WTC11 (cell line): ENCODE measurements around the gene SPTB. TPM values are rescaled to one million over a fixed set of nuclear protein-coding genes. Genes with fewer than 3 reads are reported as not detected.
A peak's percentile ranks its signal among the peaks of the same experiment; 100 is the strongest.

Experiments used
- ATAC-seq: fragments of 200-7000 bp; cut with Tn5 transposase; 2 replicates; pipeline ENCODE4 v1.10.0; 2021; ENCODE audit warnings: mild to moderate bottlenecking, moderate library complexity
- CTCF ChIA-PET: fragments of 300-600 bp; sonication (Branson Sonifier 250); formaldehyde crosslinking; loops from one replicate; lab custom pipeline; 2021; ENCODE audit warnings: antibody characterized with exemption; lab: Charles Lee
- POLR2A ChIA-PET: fragments of 350-600 bp; sonication (Branson Sonifier 250); formaldehyde crosslinking; loops from one replicate; lab custom pipeline; 2021; ENCODE audit warnings: antibody characterized with exemption; lab: Charles Lee
- DNase-seq: peaks from one replicate; pipeline ENCODE4 v3.0.0; 2021; ENCODE audit warnings: low spot score
- H3K27ac Mint-ChIP-seq: 2 replicates; pipeline ENCODE4 v1.8.0; 2021; ENCODE audit warnings: mixed read lengths
- H3K27me3 Mint-ChIP-seq: 2 replicates; pipeline ENCODE4 v1.8.0; 2021; ENCODE audit warnings: low read depth, mild to moderate bottlenecking, moderate library complexity, mixed read lengths
- H3K36me3 Mint-ChIP-seq: 2 replicates; pipeline ENCODE4 v1.8.0; 2021; ENCODE audit warnings: mixed read lengths
- H3K4me1 Mint-ChIP-seq: 2 replicates; pipeline ENCODE4 v1.8.0; 2022; ENCODE audit warnings: mixed read lengths
- H3K4me3 Mint-ChIP-seq: 2 replicates; pipeline ENCODE4 v1.8.0; 2021; ENCODE audit warnings: mild to moderate bottlenecking, moderate library complexity, mixed read lengths
- H3K9me3 Mint-ChIP-seq: 2 replicates; pipeline ENCODE4 v1.8.0; 2021; ENCODE audit warnings: mixed read lengths
- AFF4 ChIP-seq: sonication (generic); formaldehyde crosslinking; IDR thresholded peaks from 2 replicates; pipeline ENCODE4 v1.8.1; 2023; ENCODE audit warnings: mild to moderate bottlenecking, missing genetic modification reagents, borderline replicate concordance
- ATF1 ChIP-seq: sonication (generic); formaldehyde crosslinking; IDR thresholded peaks from 2 replicates; pipeline ENCODE4 v1.8.1; 2023; ENCODE audit warnings: mild to moderate bottlenecking, moderate library complexity, missing genetic modification reagents
- ATF2 ChIP-seq: sonication (generic); formaldehyde crosslinking; IDR thresholded peaks from 2 replicates; pipeline ENCODE4 v1.8.1; 2022; ENCODE audit warnings: low read depth, missing genetic modification reagents, borderline replicate concordance
- ATF3 ChIP-seq: sonication (generic); formaldehyde crosslinking; conservative IDR thresholded peaks from 2 replicates; pipeline ENCODE4 v1.8.1; 2022; ENCODE audit warnings: mild to moderate bottlenecking, missing genetic modification reagents
- ELF4 ChIP-seq: sonication (generic); formaldehyde crosslinking; IDR thresholded peaks from 2 replicates; pipeline ENCODE4 v1.8.1; 2022; ENCODE audit warnings: low read depth, mild to moderate bottlenecking, moderate library complexity, missing genetic modification reagents
- ETV6 ChIP-seq: sonication (generic); formaldehyde crosslinking; IDR thresholded peaks from 2 replicates; pipeline ENCODE4 v1.8.1; 2022; ENCODE audit warnings: mild to moderate bottlenecking, missing genetic modification reagents
- FOXJ3 ChIP-seq: sonication (generic); formaldehyde crosslinking; IDR thresholded peaks from 2 replicates; pipeline ENCODE4 v1.9.0; 2021; ENCODE audit warnings: missing genetic modification reagents, mild to moderate bottlenecking, borderline replicate concordance
- FOXK1 ChIP-seq: sonication (generic); formaldehyde crosslinking; IDR thresholded peaks from 2 replicates; pipeline ENCODE4 v1.8.0; 2022; ENCODE audit warnings: mild to moderate bottlenecking, moderate library complexity, missing genetic modification reagents
- MAX ChIP-seq: sonication (generic); formaldehyde crosslinking; IDR thresholded peaks from 2 replicates; pipeline ENCODE4 v1.8.0; 2022; ENCODE audit warnings: mild to moderate bottlenecking, missing genetic modification reagents
- MLX ChIP-seq: sonication (generic); formaldehyde crosslinking; IDR thresholded peaks from 2 replicates; pipeline ENCODE4 v1.8.1; 2023; ENCODE audit warnings: mild to moderate bottlenecking, missing genetic modification reagents, moderate library complexity
- NFATC4 ChIP-seq: fragments of 250-450 bp; sonication (Bioruptor Pico); IDR thresholded peaks from 2 replicates; pipeline ENCODE4 v1.9.0; 2021; ENCODE audit warnings: mild to moderate bottlenecking
- NR2C2 ChIP-seq: sonication (generic); formaldehyde crosslinking; IDR thresholded peaks from 2 replicates; pipeline ENCODE4 v1.8.0; 2022; ENCODE audit warnings: mild to moderate bottlenecking, missing genetic modification reagents
- OVOL2 ChIP-seq: fragments of 250-450 bp; sonication (Bioruptor Pico); IDR thresholded peaks from 2 replicates; pipeline ENCODE4 v1.9.0; 2021; ENCODE audit warnings: mild to moderate bottlenecking, borderline replicate concordance
- RORB ChIP-seq: fragments of 250-450 bp; sonication (Bioruptor Pico); IDR thresholded peaks from 2 replicates; pipeline ENCODE4 v1.9.0; 2021; ENCODE audit warnings: mild to moderate bottlenecking
- TEAD4 ChIP-seq: sonication (generic); formaldehyde crosslinking; IDR thresholded peaks from 2 replicates; pipeline ENCODE4 v1.8.0; 2022; ENCODE audit warnings: mild to moderate bottlenecking, missing genetic modification reagents
- USF2 ChIP-seq: sonication (generic); formaldehyde crosslinking; IDR thresholded peaks from 2 replicates; pipeline ENCODE4 v1.8.1; 2023; ENCODE audit warnings: mild to moderate bottlenecking, missing genetic modification reagents, moderate library complexity
- ZNF121 ChIP-seq: sonication (generic); formaldehyde crosslinking; IDR thresholded peaks from 2 replicates; pipeline ENCODE4 v1.8.0; 2023; ENCODE audit warnings: missing genetic modification reagents
- ZNF138 ChIP-seq: sonication (generic); formaldehyde crosslinking; conservative IDR thresholded peaks from 2 replicates; pipeline ENCODE4 v1.8.1; 2022; ENCODE audit warnings: mild to moderate bottlenecking, moderate library complexity, missing genetic modification reagents
- ZNF232 ChIP-seq: sonication (generic); formaldehyde crosslinking; IDR thresholded peaks from 2 replicates; pipeline ENCODE4 v1.8.0; 2022; ENCODE audit warnings: mild to moderate bottlenecking, missing genetic modification reagents
- ZNF317 ChIP-seq: sonication (generic); formaldehyde crosslinking; IDR thresholded peaks from 2 replicates; pipeline ENCODE4 v1.8.1; 2023; ENCODE audit warnings: low read depth, mild to moderate bottlenecking, moderate library complexity, missing genetic modification reagents, borderline replicate concordance
- ZNF423 ChIP-seq: fragments of 250-450 bp; sonication (Bioruptor Pico); IDR thresholded peaks from 2 replicates; pipeline ENCODE4 v2.1.2; 2022; ENCODE audit warnings: mild to moderate bottlenecking, moderate library complexity
- total RNA-seq: library from RNA; stranded (reverse); gene quantifications from 3 replicates; pipeline ENCODE4 v1.2.3, GENCODE V29; 2021

The SPTB gene
- total RNA-seq, 1 experiment from 2014 or later = 3.2 TPM

GRCh38 chr14:64817631-64818030 is 62.1 kb downstream of the SPTB start:
- CTCF ChIA-PET = interaction anchor here (3.6 kb wide), 1 partner anchor 74 kb away, joined by 13 read pairs; no protein-coding TSS in a partner anchor
- no peaks in the 10 kb centered on the region; the same call in 1 of the 2 replicates for H3K27me3 Mint-ChIP-seq

GRCh38 chr14:64816221-64816783 is 63.4 kb downstream of the SPTB start:
- Mint-ChIP-seq H3K9me3 (no peaks in the 10 kb centered on the region), H3K4me1 (peaks cover 12% of the 10 kb centered on the region; the same call in 1 of the 2 replicates), H3K27ac (no peak overlapping the region), H3K36me3 (no peaks in the 10 kb centered on the region), H3K27me3 (no peaks in the 10 kb centered on the region; the same call in 1 of the 2 replicates), H3K4me3 (no peak overlapping the region)
- ATAC-seq (no peak), DNase-seq (no peak)
- ChIA-PET POLR2A (no interaction called here), CTCF (interaction anchor here (0.5 to 3.6 kb wide), 6 partner anchors 16 to 304 kb away, joined by 3 to 13 read pairs (median 3); no protein-coding TSS in a partner anchor)
- TF ChIP-seq USF2 (CRISPR knock-in tag) (no peak), NFATC4 (CRISPR knock-in tag) (no peak), OVOL2 (CRISPR knock-in tag) (no peak)

More at GRCh38 chr14:64817631-64818030, 62.1 kb downstream of the SPTB start:
- Mint-ChIP-seq H3K27ac (no peak overlapping the region), H3K36me3 (no peaks in the 10 kb centered on the region), H3K4me1 (peaks cover 15% of the 10 kb centered on the region), H3K4me3 (no peak overlapping the region), H3K9me3 (no peaks in the 10 kb centered on the region)
- no peak for DNase-seq
- TF ChIP-seq ZNF232 (CRISPR knock-in tag) = no peak
- no peak for TF ChIP-seq FOXJ3 (CRISPR knock-in tag)
- TF ChIP-seq ATF3 (CRISPR knock-in tag) = no peak
- TF ChIP-seq ZNF423 = no peak
- TF ChIP-seq ZNF138 (CRISPR knock-in tag) = no peak
- no peak for TF ChIP-seq USF2 (CRISPR knock-in tag)
- TF ChIP-seq ATF1 = no peak
- no peak for TF ChIP-seq ZNF317 (CRISPR knock-in tag)
- no peak for TF ChIP-seq ATF2 (CRISPR knock-in tag)
- TF ChIP-seq NR2C2 (CRISPR knock-in tag) = no peak
- TF ChIP-seq ELF4 (CRISPR knock-in tag) = no peak
- no peak for TF ChIP-seq MAX
- TF ChIP-seq ZNF121 (CRISPR knock-in tag) = no peak
- no peak for TF ChIP-seq RORB
- no peak for TF ChIP-seq MLX (CRISPR knock-in tag)
- 0 out of 2 replicates have a peak, but pooled peaks have one; percentile 18 for ATAC-seq
- POLR2A ChIA-PET = no interaction called here

GRCh38 chr14:64815257-64815656 is 64.5 kb downstream of the SPTB start:
- DNase-seq (no peak), ATAC-seq (no peak)
- Mint-ChIP-seq H3K9me3 (no peaks in the 10 kb centered on the region), H3K4me3 (no peak overlapping the region), H3K36me3 (no peaks in the 10 kb centered on the region), H3K27ac (no peak overlapping the region), H3K27me3 (no peaks in the 10 kb centered on the region; the same call in 1 of the 2 replicates), H3K4me1 (peaks cover 10% of the 10 kb centered on the region; the same call in 1 of the 2 replicates)
- CTCF ChIA-PET = interaction anchor here (0.8 to 3.6 kb wide), 4 partner anchors 15 to 76 kb away, joined by 3 to 13 read pairs (median 5); no protein-coding TSS in a partner anchor
- POLR2A ChIA-PET = no interaction called here
- no peak for TF ChIP-seq AFF4 (CRISPR knock-in tag)
- TF ChIP-seq MLX (CRISPR knock-in tag) = no peak
- TF ChIP-seq TEAD4 (CRISPR knock-in tag) = no peak
- TF ChIP-seq ATF3 (CRISPR knock-in tag) = no peak
- no peak for TF ChIP-seq FOXK1
- no peak for TF ChIP-seq ETV6 (CRISPR knock-in tag)
